Keratinocyte (primary cell): ENCODE measurements around the gene NCR2. TPM values are rescaled to one million over a fixed set of nuclear protein-coding genes. Genes with fewer than 3 reads are reported as not detected.

Experiments
- DNase-seq: peaks from one replicate; pipeline ENCODE4 v3.0.0-alpha.2; 2011; ENCODE audit warnings: low read depth, missing footprints, low spot score
- FAIRE-seq: peaks from 2 replicates; lab custom pipeline; 2011; peaks lifted over from hg19 to GRCh38; lab: Jason Lieb, UNC
- H2AFZ ChIP-seq: 2 replicates; pipeline ENCODE4 v1.6.0; 2012; ENCODE audit warnings: low read length, control low read depth, inconsistent platforms; ENCODE audit not compliant: control insufficient read depth
- H3K27ac ChIP-seq: 2 replicates; pipeline ENCODE4 v1.5.1; 2011; ENCODE audit warnings: low read length; ENCODE audit not compliant: control insufficient read depth, insufficient read depth
- H3K27me3 ChIP-seq: 3 replicates; pipeline ENCODE4 v1.6.0; 2011; ENCODE audit warnings: low read length; ENCODE audit not compliant: control insufficient read depth, insufficient read depth; ENCODE audit errors: extremely low read depth
- H3K36me3 ChIP-seq, 2 experiments: 2 replicates in 1 of 2; 3 replicates in 1 of 2; pipeline ENCODE4 v1.5.1; 2011; ENCODE audit warnings: low read length in 2 of 2, mild to moderate bottlenecking in 1 of 2; ENCODE audit not compliant: control insufficient read depth in 2 of 2, insufficient read depth in 2 of 2; ENCODE audit errors: extremely low read depth in 1 of 2
- H3K4me1 ChIP-seq: 3 replicates; pipeline ENCODE4 v1.5.1; 2011; ENCODE audit warnings: low read length; ENCODE audit not compliant: control insufficient read depth, insufficient read depth; ENCODE audit errors: extremely low read depth
- H3K4me2 ChIP-seq: 3 replicates; pipeline ENCODE4 v1.6.0; 2011; ENCODE audit warnings: low read depth, low read length; ENCODE audit not compliant: control insufficient read depth, insufficient read depth; ENCODE audit errors: extremely low read depth
- H3K4me3 ChIP-seq, 3 experiments: fragments of 200-600 bp in 1 of 3; sonication (generic) in 1 of 3; 2 replicates in 2 of 3; 3 replicates in 1 of 3; pipeline ENCODE4 v1.5.1; 2011 to 2016; ENCODE audit warnings: low read length in 3 of 3, mild to moderate bottlenecking in 3 of 3, control low read depth in 2 of 3, inconsistent platforms in 1 of 3, low read depth in 1 of 3, mixed read lengths in 1 of 3, mixed run types in 1 of 3, moderate library complexity in 1 of 3; ENCODE audit not compliant: control insufficient read depth in 2 of 3, insufficient read depth in 2 of 3; ENCODE audit errors: extremely low read depth in 1 of 3
- H3K79me2 ChIP-seq: 2 replicates; pipeline ENCODE4 v1.6.0; 2012; ENCODE audit warnings: low read length; ENCODE audit not compliant: control insufficient read depth, insufficient read depth
- H3K9ac ChIP-seq: 3 replicates; pipeline ENCODE4 v1.6.0; 2011; ENCODE audit warnings: low read length; ENCODE audit not compliant: control insufficient read depth, insufficient read depth; ENCODE audit errors: extremely low read depth
- H3K9me1 ChIP-seq: 3 replicates; pipeline ENCODE4 v1.6.0; 2011; ENCODE audit warnings: low read length; ENCODE audit not compliant: control insufficient read depth, insufficient read depth; ENCODE audit errors: extremely low read depth
- H3K9me3 ChIP-seq: 2 replicates; pipeline ENCODE4 v1.5.1; 2012; ENCODE audit warnings: low read depth, low read length; ENCODE audit not compliant: control insufficient read depth
- H4K20me1 ChIP-seq: 3 replicates; pipeline ENCODE4 v1.6.0; 2011; ENCODE audit warnings: low read length; ENCODE audit not compliant: control insufficient read depth, insufficient read depth; ENCODE audit errors: extremely low read depth
- EZH2 ChIP-seq: IDR thresholded peaks from one replicate; pipeline ENCODE4 v1.6.1; 2012; ENCODE audit warnings: inconsistent platforms, mild to moderate bottlenecking, low read length, moderate library complexity
- dilution Hi-C: fragments of 300-500 bp; cut with MboI; formaldehyde crosslinking; loops from one replicate; pipeline ENCODE4 v1.7.0; 2020; ENCODE audit warnings: low sequenced_read_pairs; ENCODE audit not compliant: extremely low pct_ligation_motif_present
- polyA plus RNA-seq, 5 experiments: library from polyadenylated mRNA; depleted of rRNA in 3 of 5; stranded (reverse) in 3 of 5; stranded (forward) in 1 of 5; unstranded in 1 of 5; fragments of >200 nt; gene quantifications; 1 replicate in 1 of 5; 2 replicates in 3 of 5; 3 replicates in 1 of 5; pipeline versions ENCODE4 v1.2.1 to v1.2.3, GENCODE V29; 2011 to 2012; ENCODE audit warnings: missing spikeins in 2 of 5, low read depth in 1 of 5, low replicate concordance in 1 of 5
- TF ChIP-seq, protein P1 (sequence below), 3 experiments: IDR thresholded peaks in 1 of 3; conservative IDR thresholded peaks in 1 of 3; optimal IDR thresholded peaks in 1 of 3; 2 replicates in 2 of 3; 3 replicates in 1 of 3; pipeline versions ENCODE3 to v1.5.1; 2011; ENCODE audit warnings: low read length in 3 of 3, mild to moderate bottlenecking in 3 of 3, moderate library complexity in 2 of 3, control low read depth in 1 of 3, inconsistent platforms in 1 of 3; ENCODE audit not compliant: insufficient read depth in 2 of 3; ENCODE audit errors: extremely low read depth in 1 of 3

The NCR2 gene
- polyA plus RNA-seq, 1 donor (not counting 4 experiments of a cell fraction or from before 2014, with no cell fraction given): not detected

DNA sequence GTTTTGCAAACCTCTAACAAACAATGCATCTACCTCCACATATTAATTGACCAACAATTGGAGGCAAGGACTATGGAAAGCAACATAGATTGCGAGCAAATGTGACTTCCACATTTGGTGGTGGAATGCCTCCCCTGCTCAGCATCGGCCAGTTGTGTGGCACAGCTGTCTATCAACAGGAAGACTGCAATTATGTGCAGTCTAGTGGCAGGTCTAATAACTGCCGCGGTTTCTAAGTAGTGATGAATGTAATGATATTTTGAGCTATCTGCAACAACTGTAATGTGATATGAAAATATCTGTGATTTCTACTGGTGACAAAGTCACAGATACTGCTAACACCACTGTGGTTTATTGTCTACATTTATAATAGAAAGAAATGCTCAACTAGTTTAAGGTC, 56.8 kb downstream of the NCR2 start:
- H3K9me1 ChIP-seq: no peaks in the 10 kb centered on the region
- no peak overlapping the region for H3K4me3 ChIP-seq
- no peaks in the 10 kb centered on the region for H3K36me3 ChIP-seq
- H3K79me2 ChIP-seq: no peaks in the 10 kb centered on the region
- H3K9ac ChIP-seq: no peak overlapping the region
- H3K27ac ChIP-seq: no peak overlapping the region
- DNase-seq (no peak), FAIRE-seq (no peak)
- dilution Hi-C loops: no loop called here
- TF ChIP-seq, protein P1, sequence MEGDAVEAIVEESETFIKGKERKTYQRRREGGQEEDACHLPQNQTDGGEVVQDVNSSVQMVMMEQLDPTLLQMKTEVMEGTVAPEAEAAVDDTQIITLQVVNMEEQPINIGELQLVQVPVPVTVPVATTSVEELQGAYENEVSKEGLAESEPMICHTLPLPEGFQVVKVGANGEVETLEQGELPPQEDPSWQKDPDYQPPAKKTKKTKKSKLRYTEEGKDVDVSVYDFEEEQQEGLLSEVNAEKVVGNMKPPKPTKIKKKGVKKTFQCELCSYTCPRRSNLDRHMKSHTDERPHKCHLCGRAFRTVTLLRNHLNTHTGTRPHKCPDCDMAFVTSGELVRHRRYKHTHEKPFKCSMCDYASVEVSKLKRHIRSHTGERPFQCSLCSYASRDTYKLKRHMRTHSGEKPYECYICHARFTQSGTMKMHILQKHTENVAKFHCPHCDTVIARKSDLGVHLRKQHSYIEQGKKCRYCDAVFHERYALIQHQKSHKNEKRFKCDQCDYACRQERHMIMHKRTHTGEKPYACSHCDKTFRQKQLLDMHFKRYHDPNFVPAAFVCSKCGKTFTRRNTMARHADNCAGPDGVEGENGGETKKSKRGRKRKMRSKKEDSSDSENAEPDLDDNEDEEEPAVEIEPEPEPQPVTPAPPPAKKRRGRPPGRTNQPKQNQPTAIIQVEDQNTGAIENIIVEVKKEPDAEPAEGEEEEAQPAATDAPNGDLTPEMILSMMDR (optimal IDR thresholded peaks at IDR 0.05 in 1 of 3, IDR thresholded peaks at IDR 0.05 in 1 of 3, conservative IDR thresholded peaks at IDR 0.05 in 1 of 3; ENCODE audit: extremely low read depth in 1 of 3, insufficient read depth in 2 of 3, low read length in 3 of 3): no peak
- TF ChIP-seq EZH2: no peak
- H3K27me3 ChIP-seq: peaks cover 18% of the 10 kb centered on the region
- H3K9me3 ChIP-seq: no peaks in the 10 kb centered on the region
- H3K4me1 ChIP-seq: no peaks in the 10 kb centered on the region
- no peak overlapping the region for H2AFZ ChIP-seq
- H4K20me1 ChIP-seq: no peaks in the 10 kb centered on the region
- H3K4me2 ChIP-seq: no peak overlapping the region

DNA sequence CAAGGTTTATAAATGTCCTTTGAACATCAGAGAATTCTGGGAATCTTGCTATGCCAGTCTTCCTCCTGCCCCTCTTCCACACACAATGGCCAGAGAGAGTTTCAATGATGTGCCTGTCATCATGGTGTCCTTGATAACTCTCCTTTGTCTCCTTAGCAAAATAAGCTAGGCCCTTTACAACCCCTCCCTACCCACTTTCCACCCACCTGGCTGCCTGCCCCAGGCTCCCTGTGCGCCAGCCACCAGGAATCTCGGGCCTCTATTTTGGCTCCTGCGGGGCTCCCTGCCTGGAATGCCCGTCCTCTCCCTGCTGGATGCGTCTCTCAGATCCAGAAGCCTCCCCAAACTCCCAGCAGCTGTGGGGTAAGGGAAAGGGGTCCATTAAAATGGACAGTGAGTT, 60.9 kb downstream of the NCR2 start:
- Histone ChIP-seq H3K9ac (no peak overlapping the region), H3K4me2 (no peak overlapping the region), H3K4me1 (no peaks in the 10 kb centered on the region), H2AFZ (no peak overlapping the region), H3K9me3 (no peaks in the 10 kb centered on the region), H4K20me1 (no peaks in the 10 kb centered on the region), H3K9me1 (no peaks in the 10 kb centered on the region), H3K27me3 (peaks cover 23% of the 10 kb centered on the region), H3K36me3 (no peaks in the 10 kb centered on the region), H3K79me2 (no peaks in the 10 kb centered on the region), H3K27ac (no peak overlapping the region), H3K4me3 (no peak overlapping the region)
- DNase-seq: no peak
- dilution Hi-C loops: no loop called here
- TF ChIP-seq EZH2: no peak
- TF ChIP-seq, protein P1 (optimal IDR thresholded peaks at IDR 0.05 in 1 of 3, IDR thresholded peaks at IDR 0.05 in 1 of 3, conservative IDR thresholded peaks at IDR 0.05 in 1 of 3; ENCODE audit: extremely low read depth in 1 of 3, insufficient read depth in 2 of 3, low read length in 3 of 3): no peak
- no peak for FAIRE-seq
